ENCODE measurements around the gene LINC00632.
A peak's percentile ranks its signal among the peaks of the same experiment; 100 is the strongest.

GRCh38 chrX:140817943-140818342, 108.4 kb downstream of the LINC00632 start:
- TF ChIP-seq RAD21 (IDR thresholded peaks at IDR 0.05) (peak; percentile 71 to 80), CTCF (IDR thresholded peaks at IDR 0.05; ENCODE audit: low read depth, low read length, missing input control) (peak; percentile 59), GABPA (IDR thresholded peaks at IDR 0.05 in 1 of 2, conservative IDR thresholded peaks at IDR 0.05 in 1 of 2) (no peak), ZBTB33 (IDR thresholded peaks at IDR 0.05) (no peak), REST (IDR thresholded peaks at IDR 0.05) (no peak), TAF1 (conservative IDR thresholded peaks at IDR 0.05) (no peak), FOXA1 (IDR thresholded peaks at IDR 0.05) (no peak), JUND (IDR thresholded peaks at IDR 0.05) (no peak), EGR1 (IDR thresholded peaks at IDR 0.05; ENCODE audit: low read depth in 2 of 2) (no peak), HNF4G (IDR thresholded peaks at IDR 0.05) (no peak), SP1 (IDR thresholded peaks at IDR 0.05) (no peak), MAX (IDR thresholded peaks at IDR 0.05) (no peak), YY1 (IDR thresholded peaks at IDR 0.05) (no peak)

Measured in liver (tissue), 3 donors.